LNCaP clone FGC (cell line): ENCODE results near the gene SLC25A47.

Experiments
- DNase-seq: peaks from one replicate; pipeline ENCODE4 v3.0.0-alpha.2; 2011; ENCODE audit warnings: low read depth
- H3K4me3 ChIP-seq: 2 replicates; pipeline ENCODE4 v1.5.1; 2011; ENCODE audit warnings: mild to moderate bottlenecking, low read depth, low read length, control low read depth
- CTCF ChIP-seq: IDR thresholded peaks from 2 replicates; pipeline ENCODE4 v1.5.1; 2012; ENCODE audit warnings: mild to moderate bottlenecking; ENCODE audit not compliant: control insufficient read depth, insufficient read depth; ENCODE audit errors: extremely low read depth

The SLC25A47 gene

GRCh38 chr14:100358396-100358795 lies 35.3 kb downstream of the SLC25A47 start:
- no peak for DNase-seq
- no peak for TF ChIP-seq CTCF
- H3K4me3 ChIP-seq, result no peak overlapping the region

GRCh38 chr14:100359111-100359510 lies 36.0 kb downstream of the SLC25A47 start:
- DNase-seq, result no peak
- no peak for TF ChIP-seq CTCF
- H3K4me3 ChIP-seq, result no peak overlapping the region

- H3K4me3 ChIP-seq, result no peak overlapping the region
- no peak for TF ChIP-seq CTCF
- no peak for DNase-seq
These were observed 36.7 kb downstream of the SLC25A47 start for GRCh38 chr14:100359881-100360280.

- H3K4me3 ChIP-seq, result no peak overlapping the region
- TF ChIP-seq CTCF, result no peak
- no peak for DNase-seq
These were observed 38.5 kb downstream of the SLC25A47 start for GRCh38 chr14:100361626-100362025.

- TF ChIP-seq CTCF, result no peak
- H3K4me3 ChIP-seq, result no peak overlapping the region
- no peak for DNase-seq
These were observed 39.3 kb downstream of the SLC25A47 start for GRCh38 chr14:100362311-100362927.

- no peak for DNase-seq
- no peak overlapping the region for H3K4me3 ChIP-seq
- TF ChIP-seq CTCF, result no peak
These were observed 39.9 kb downstream of the SLC25A47 start for GRCh38 chr14:100363053-100363452.

GRCh38 chr14:100364403-100364802 lies 41.3 kb downstream of the SLC25A47 start:
- no peak overlapping the region for H3K4me3 ChIP-seq
- TF ChIP-seq CTCF, result no peak
- DNase-seq, result no peak
